Natural killer cell (primary cell): ENCODE data around the gene CDPF1. TPM values are rescaled to one million over a fixed set of nuclear protein-coding genes. Genes with fewer than 3 reads are reported as not detected.

Source experiments
- ATAC-seq, 3 donors: fragments of 150-1000 bp in 2 of 3; fragments of 200-7000 bp in 1 of 3; cut with Tn5 transposase; 1 replicate in 1 of 3; 2 replicates in 2 of 3; pipeline ENCODE4 v1.10.0; 2021; ENCODE audit warnings: mild to moderate bottlenecking in 2 of 3, moderate library complexity in 2 of 3
- DNase-seq, 2 donors: peaks; one replicate each; pipeline versions ENCODE4 v3.0.0 to v3.0.0-alpha.2; 2013 to 2021; ENCODE audit warnings: mixed read lengths in 1 of 2
- H3K27ac ChIP-seq: one replicate; pipeline ENCODE4 v1.5.1; 2013; ENCODE audit warnings: mild to moderate bottlenecking, low read length
- H3K27me3 ChIP-seq: one replicate; pipeline ENCODE4 v1.6.1; 2013; ENCODE audit warnings: low read length; ENCODE audit not compliant: control insufficient read depth, insufficient read depth
- H3K36me3 ChIP-seq: one replicate; pipeline ENCODE4 v1.6.1; 2013; ENCODE audit warnings: low read length; ENCODE audit not compliant: control insufficient read depth, insufficient read depth
- H3K4me1 ChIP-seq: one replicate; pipeline ENCODE4 v1.6.1; 2013; ENCODE audit warnings: low read length; ENCODE audit not compliant: control insufficient read depth, insufficient read depth
- H3K4me3 ChIP-seq: one replicate; pipeline ENCODE4 v1.5.1; 2013; ENCODE audit warnings: low read length
- H3K9me3 ChIP-seq: one replicate; pipeline ENCODE4 v1.6.1; 2013; ENCODE audit warnings: low read length; ENCODE audit not compliant: control insufficient read depth, insufficient read depth
- H3K27ac Mint-ChIP-seq, 2 donors: one replicate each; pipeline ENCODE4 v1.8.0; 2022; ENCODE audit warnings: mild to moderate bottlenecking in 2 of 2, mixed read lengths in 2 of 2, moderate library complexity in 1 of 2
- H3K27me3 Mint-ChIP-seq, 2 donors: one replicate each; pipeline ENCODE4 v1.8.0; 2022; ENCODE audit warnings: low read depth in 2 of 2, mixed read lengths in 2 of 2
- H3K36me3 Mint-ChIP-seq: one replicate; pipeline ENCODE4 v1.8.0; 2022; ENCODE audit warnings: mixed read lengths
- H3K4me1 Mint-ChIP-seq, 2 donors: one replicate each; pipeline ENCODE4 v1.8.0; 2022; ENCODE audit warnings: mixed read lengths in 2 of 2
- H3K4me3 Mint-ChIP-seq: one replicate; pipeline ENCODE4 v1.8.0; 2022; ENCODE audit warnings: mild to moderate bottlenecking, moderate library complexity, mixed read lengths
- H3K9me3 Mint-ChIP-seq, 2 donors: one replicate each; pipeline ENCODE4 v1.8.0; 2022; ENCODE audit warnings: mixed read lengths in 2 of 2
- CTCF ChIP-seq: fragments of 200-600 bp; IDR thresholded peaks from one replicate; pipeline ENCODE4 v1.8.0; 2022; ENCODE audit warnings: antibody characterized with exemption
- WGBS: methylation state at CpG from one replicate; pipeline ENCODE4 v1.1.7; 2013; ENCODE audit warnings: missing lambda C conversion rate; ENCODE audit not compliant: insufficient coverage; 5-methylcytosine and 5-hydroxymethylcytosine counted together
- intact Hi-C: fragments of 100-400 bp; cut with micrococcal nuclease; formaldehyde crosslinking; loops from one replicate; pipeline ENCODE4 v1.14.2; 2022
- total RNA-seq, 4 donors: library from RNA; stranded (reverse); fragments of 120-200 nt in 1 of 4; gene quantifications; one replicate each; pipeline versions ENCODE4 v1.2.3 to v1.2.4, GENCODE V29; 2013 to 2022

CDPF1 gene
- total RNA-seq, 3 donors from 2014 or later (not counting 1 experiment from before 2014, with no cell fraction given) = 5.0 to 11.4 (median 7.2) TPM

GRCh38 chr22:46213052-46213451 lies 37.0 kb downstream of the CDPF1 start:
- Mint-ChIP-seq H3K9me3 (peaks cover 2 to 5% of the 10 kb centered on the region in 2 donors), H3K4me1 (peaks cover 0 to 6% of the 10 kb centered on the region in 2 donors), H3K4me3 (no peak overlapping the region), H3K27me3 (no peaks in the 10 kb centered on the region), H3K36me3 (peaks cover 11% of the 10 kb centered on the region), H3K27ac (no peak overlapping the region)
- Histone ChIP-seq H3K9me3 (no peaks in the 10 kb centered on the region), H3K27me3 (no peaks in the 10 kb centered on the region), H3K4me3 (no peak overlapping the region), H3K4me1 (no peaks in the 10 kb centered on the region), H3K27ac (no peak overlapping the region), H3K36me3 (peaks cover 17% of the 10 kb centered on the region)
- TF ChIP-seq CTCF = no peak
- WGBS = 98% methylated on average over 4 of the region's 4 CpGs
- intact Hi-C loops = no loop called here
- DNase-seq = no peak
- no peak for ATAC-seq

- no peaks in the 10 kb centered on the region for H3K9me3 ChIP-seq
- no peak for ATAC-seq
- no peaks in the 10 kb centered on the region for H3K27me3 ChIP-seq
- TF ChIP-seq CTCF = no peak
- no peak overlapping the region for H3K4me3 ChIP-seq
- intact Hi-C loops = no loop called here
- no peaks in the 10 kb centered on the region for H3K27me3 Mint-ChIP-seq
- peaks cover 17% of the 10 kb centered on the region for H3K36me3 ChIP-seq
- WGBS = 74% methylated on average over 4 of the region's 4 CpGs
- peaks cover 0 to 6% of the 10 kb centered on the region in 2 donors for H3K4me1 Mint-ChIP-seq
- no peak overlapping the region for H3K4me3 Mint-ChIP-seq
- no peak overlapping the region for H3K27ac Mint-ChIP-seq
- H3K9me3 Mint-ChIP-seq = peaks cover 2 to 5% of the 10 kb centered on the region in 2 donors
- DNase-seq = no peak
- H3K4me1 ChIP-seq = no peaks in the 10 kb centered on the region
- H3K36me3 Mint-ChIP-seq = peaks cover 11% of the 10 kb centered on the region
- no peak overlapping the region for H3K27ac ChIP-seq
Measured at GRCh38 chr22:46212195-46212594, 37.9 kb downstream of the CDPF1 start.

- H3K27me3 ChIP-seq = no peaks in the 10 kb centered on the region
- ATAC-seq = no peak
- peaks cover 11% of the 10 kb centered on the region for H3K36me3 Mint-ChIP-seq
- H3K36me3 ChIP-seq = no peaks in the 10 kb centered on the region
- H3K27ac ChIP-seq = no peak overlapping the region
- 100% methylated on average over 1 of the region's 1 CpG for WGBS
- no peaks in the 10 kb centered on the region for H3K9me3 ChIP-seq
- TF ChIP-seq CTCF = no peak
- peaks cover 0 to 4% of the 10 kb centered on the region in 2 donors for H3K4me1 Mint-ChIP-seq
- intact Hi-C loops = no loop called here
- no peak overlapping the region for H3K4me3 ChIP-seq
- H3K27ac Mint-ChIP-seq = no peak overlapping the region
- no peak overlapping the region for H3K4me3 Mint-ChIP-seq
- H3K9me3 Mint-ChIP-seq = peaks cover 2 to 5% of the 10 kb centered on the region in 2 donors
- no peaks in the 10 kb centered on the region for H3K4me1 ChIP-seq
- no peak for DNase-seq
- no peaks in the 10 kb centered on the region for H3K27me3 Mint-ChIP-seq
Measured at GRCh38 chr22:46209262-46209661, 40.8 kb downstream of the CDPF1 start.

GRCh38 chr22:46203601-46203980 lies 46.5 kb downstream of the CDPF1 start:
- no peak overlapping the region for H3K4me3 Mint-ChIP-seq
- Histone ChIP-seq H3K4me3 (no peak overlapping the region), H3K9me3 (no peaks in the 10 kb centered on the region), H3K4me1 (peaks cover 31% of the 10 kb centered on the region), H3K27me3 (no peaks in the 10 kb centered on the region), H3K36me3 (peaks cover 4% of the 10 kb centered on the region), H3K27ac (no peak overlapping the region)
- H3K4me1 Mint-ChIP-seq = peaks cover 14 to 23% of the 10 kb centered on the region in 2 donors
- intact Hi-C loops = no loop called here
- no peaks in the 10 kb centered on the region for H3K36me3 Mint-ChIP-seq
- ATAC-seq = no peak
- H3K27me3 Mint-ChIP-seq = no peaks in the 10 kb centered on the region
- H3K27ac Mint-ChIP-seq = peak overlapping the region; percentile 25 to 59
- DNase-seq = no peak
- no peak for TF ChIP-seq CTCF
- H3K9me3 Mint-ChIP-seq = no peaks in the 10 kb centered on the region
- 96% methylated on average over 7 of the region's 7 CpGs for WGBS
